SK-N-SH treated with all-trans-retinoic acid at 6 μM for 48 hours (cell line): ENCODE data around the gene SAE1.

ENCODE experiments used
- ATAC-seq: fragments of 200-7000 bp; cut with Tn5 transposase; 3 replicates; pipeline ENCODE4 v1.9.1; 2020; ENCODE audit warnings: mild to moderate bottlenecking, moderate library complexity
- ARNTL ChIP-seq: fragments of 450-650 bp; formaldehyde crosslinking; IDR thresholded peaks from 2 replicates; pipeline ENCODE4 v1.5.0; 2020; ENCODE audit warnings: low read depth, mild to moderate bottlenecking, moderate library complexity, borderline replicate concordance
- BACH2 ChIP-seq: fragments of 250-450 bp; sonication (Bioruptor Pico); IDR thresholded peaks from 2 replicates; pipeline ENCODE4 v1.9.0; 2021; ENCODE audit warnings: mild to moderate bottlenecking, borderline replicate concordance
- CREB5 ChIP-seq: fragments of 250-450 bp; sonication (Bioruptor Pico); IDR thresholded peaks from 2 replicates; pipeline ENCODE4 v1.5.1; 2020; ENCODE audit warnings: low read depth, mild to moderate bottlenecking, moderate library complexity
- CSDC2 ChIP-seq: fragments of 250-450 bp; sonication (Bioruptor Pico); IDR thresholded peaks from 2 replicates; pipeline ENCODE4 v1.5.0; 2020; ENCODE audit warnings: mild to moderate bottlenecking, moderate library complexity
- CSRNP3 ChIP-seq: fragments of 250-450 bp; sonication (Bioruptor Pico); IDR thresholded peaks from 2 replicates; pipeline ENCODE4 v1.5.1; 2021; ENCODE audit warnings: mild to moderate bottlenecking, moderate library complexity
- GLIS3 ChIP-seq: fragments of 250-450 bp; sonication (Bioruptor Pico); IDR thresholded peaks from 2 replicates; pipeline ENCODE4 v1.5.0; 2020; ENCODE audit warnings: mild to moderate bottlenecking, moderate library complexity
- ISL1 ChIP-seq: fragments of 250-450 bp; sonication (Bioruptor Pico); IDR thresholded peaks from 2 replicates; pipeline ENCODE4 v2.1.2; 2022; ENCODE audit warnings: mild to moderate bottlenecking, moderate library complexity
- OSR1 ChIP-seq: fragments of 250-450 bp; sonication (Bioruptor Pico); IDR thresholded peaks from 2 replicates; pipeline ENCODE4 v1.8.0; 2022; ENCODE audit warnings: moderate library complexity, mild to moderate bottlenecking, inconsistent platforms
- PPARA ChIP-seq: fragments of 250-450 bp; sonication (Bioruptor Pico); IDR thresholded peaks from 2 replicates; pipeline ENCODE4 v1.5.0; 2020; ENCODE audit warnings: mild to moderate bottlenecking, borderline replicate concordance
- SNAI2 ChIP-seq: fragments of 250-450 bp; sonication (Bioruptor Pico); IDR thresholded peaks from 2 replicates; pipeline ENCODE4 v1.5.0; 2020; ENCODE audit warnings: mild to moderate bottlenecking, moderate library complexity
- TCF4 ChIP-seq: fragments of 250-450 bp; sonication (Bioruptor Pico); IDR thresholded peaks from 2 replicates; pipeline ENCODE4 v1.8.0; 2021; ENCODE audit warnings: mild to moderate bottlenecking, moderate library complexity, borderline replicate concordance
- ZFP3 ChIP-seq: fragments of 250-450 bp; sonication (Bioruptor Pico); IDR thresholded peaks from 2 replicates; pipeline ENCODE4 v1.5.0; 2020; ENCODE audit warnings: mild to moderate bottlenecking, moderate library complexity
- ZFP30 ChIP-seq: fragments of 450-650 bp; formaldehyde crosslinking; IDR thresholded peaks from 2 replicates; pipeline ENCODE4 v1.5.0; 2022; ENCODE audit warnings: mild to moderate bottlenecking, moderate library complexity
- ZNF565 ChIP-seq: fragments of 450-650 bp; formaldehyde crosslinking; conservative IDR thresholded peaks from 2 replicates; pipeline ENCODE4 v1.5.0; 2020; ENCODE audit warnings: low read depth, mild to moderate bottlenecking, moderate library complexity
- ZNF70 ChIP-seq: fragments of 450-650 bp; formaldehyde crosslinking; IDR thresholded peaks from 2 replicates; pipeline ENCODE4 v1.5.0; 2020; ENCODE audit warnings: mild to moderate bottlenecking, moderate library complexity
- ZNF8 ChIP-seq: fragments of 450-650 bp; formaldehyde crosslinking; IDR thresholded peaks from 2 replicates; pipeline ENCODE4 v1.5.0; 2020; ENCODE audit warnings: mild to moderate bottlenecking, moderate library complexity
- TF ChIP-seq, protein P1 (sequence below): fragments of 250-450 bp; sonication (Bioruptor Pico); IDR thresholded peaks from 2 replicates; pipeline ENCODE4 v1.5.0; 2020; ENCODE audit warnings: mild to moderate bottlenecking, moderate library complexity
- TF ChIP-seq, protein P2 (sequence below): fragments of 250-450 bp; sonication (Bioruptor Pico); IDR thresholded peaks from 2 replicates; pipeline ENCODE4 v1.8.0; 2021; ENCODE audit warnings: low read depth, mild to moderate bottlenecking, moderate library complexity, borderline replicate concordance

The SAE1 gene

GRCh38 chr19:47230921-47231214 lies 100.2 kb downstream of the SAE1 start, which contains the start of gene BBC3:
TSS of gene BBC3 (minus strand) at chr19:47231199. CDS start at chr19:47228431, 2,768 bp downstream.
- ATAC-seq: no peak

GRCh38 chr19:47231215-47232054 lies 100.8 kb downstream of the SAE1 start:
- peak; percentile 32 for ATAC-seq

More at GRCh38 chr19:47230921-47231214, 100.2 kb downstream of the SAE1 start, which contains the start of gene BBC3:
- TF ChIP-seq, protein P1, sequence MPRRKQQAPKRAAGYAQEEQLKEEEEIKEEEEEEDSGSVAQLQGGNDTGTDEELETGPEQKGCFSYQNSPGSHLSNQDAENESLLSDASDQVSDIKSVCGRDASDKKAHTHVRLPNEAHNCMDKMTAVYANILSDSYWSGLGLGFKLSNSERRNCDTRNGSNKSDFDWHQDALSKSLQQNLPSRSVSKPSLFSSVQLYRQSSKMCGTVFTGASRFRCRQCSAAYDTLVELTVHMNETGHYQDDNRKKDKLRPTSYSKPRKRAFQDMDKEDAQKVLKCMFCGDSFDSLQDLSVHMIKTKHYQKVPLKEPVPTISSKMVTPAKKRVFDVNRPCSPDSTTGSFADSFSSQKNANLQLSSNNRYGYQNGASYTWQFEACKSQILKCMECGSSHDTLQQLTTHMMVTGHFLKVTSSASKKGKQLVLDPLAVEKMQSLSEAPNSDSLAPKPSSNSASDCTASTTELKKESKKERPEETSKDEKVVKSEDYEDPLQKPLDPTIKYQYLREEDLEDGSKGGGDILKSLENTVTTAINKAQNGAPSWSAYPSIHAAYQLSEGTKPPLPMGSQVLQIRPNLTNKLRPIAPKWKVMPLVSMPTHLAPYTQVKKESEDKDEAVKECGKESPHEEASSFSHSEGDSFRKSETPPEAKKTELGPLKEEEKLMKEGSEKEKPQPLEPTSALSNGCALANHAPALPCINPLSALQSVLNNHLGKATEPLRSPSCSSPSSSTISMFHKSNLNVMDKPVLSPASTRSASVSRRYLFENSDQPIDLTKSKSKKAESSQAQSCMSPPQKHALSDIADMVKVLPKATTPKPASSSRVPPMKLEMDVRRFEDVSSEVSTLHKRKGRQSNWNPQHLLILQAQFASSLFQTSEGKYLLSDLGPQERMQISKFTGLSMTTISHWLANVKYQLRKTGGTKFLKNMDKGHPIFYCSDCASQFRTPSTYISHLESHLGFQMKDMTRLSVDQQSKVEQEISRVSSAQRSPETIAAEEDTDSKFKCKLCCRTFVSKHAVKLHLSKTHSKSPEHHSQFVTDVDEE (CRISPR knock-in tag): no peak
- TF ChIP-seq ZFP30 (no peak), ISL1 (CRISPR knock-in tag) (no peak), ZFP3 (CRISPR knock-in tag) (no peak), CSDC2 (CRISPR knock-in tag) (no peak), GLIS3 (no peak), ZNF8 (CRISPR knock-in tag) (no peak), ZNF70 (CRISPR knock-in tag) (no peak), ZNF565 (no peak), SNAI2 (CRISPR knock-in tag) (no peak), ARNTL (CRISPR knock-in tag) (no peak)
- TF ChIP-seq, protein P2, sequence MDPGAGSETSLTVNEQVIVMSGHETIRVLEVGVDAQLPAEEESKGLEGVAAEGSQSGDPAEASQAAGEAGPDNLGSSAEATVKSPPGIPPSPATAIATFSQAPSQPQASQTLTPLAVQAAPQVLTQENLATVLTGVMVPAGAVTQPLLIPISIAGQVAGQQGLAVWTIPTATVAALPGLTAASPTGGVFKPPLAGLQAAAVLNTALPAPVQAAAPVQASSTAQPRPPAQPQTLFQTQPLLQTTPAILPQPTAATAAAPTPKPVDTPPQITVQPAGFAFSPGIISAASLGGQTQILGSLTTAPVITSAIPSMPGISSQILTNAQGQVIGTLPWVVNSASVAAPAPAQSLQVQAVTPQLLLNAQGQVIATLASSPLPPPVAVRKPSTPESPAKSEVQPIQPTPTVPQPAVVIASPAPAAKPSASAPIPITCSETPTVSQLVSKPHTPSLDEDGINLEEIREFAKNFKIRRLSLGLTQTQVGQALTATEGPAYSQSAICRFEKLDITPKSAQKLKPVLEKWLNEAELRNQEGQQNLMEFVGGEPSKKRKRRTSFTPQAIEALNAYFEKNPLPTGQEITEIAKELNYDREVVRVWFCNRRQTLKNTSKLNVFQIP (CRISPR knock-in tag): no peak

More at GRCh38 chr19:47231215-47232054, 100.8 kb downstream of the SAE1 start:
- TF ChIP-seq ZFP30 (no peak), OSR1 (no peak), ZNF70 (CRISPR knock-in tag) (no peak), ZNF565 (no peak), CSRNP3 (CRISPR knock-in tag) (no peak), CREB5 (CRISPR knock-in tag) (no peak), BACH2 (no peak), ZFP3 (CRISPR knock-in tag) (peak; percentile 64; the same call in 1 of the 2 replicates), TCF4 (CRISPR knock-in tag) (no peak), CSDC2 (CRISPR knock-in tag) (peak; percentile 87), PPARA (CRISPR knock-in tag) (no peak), ISL1 (CRISPR knock-in tag) (no peak)
- TF ChIP-seq, protein P1 (CRISPR knock-in tag): no peak
